ENCODE measurements around the gene HOXB9. TPM values are rescaled to one million over a fixed set of nuclear protein-coding genes. Genes with fewer than 3 reads are reported as not detected.

Gene HOXB9
- total RNA-seq, 4 donors from 2014 or later, result 0.17 to 0.38 TPM; not detected in 2

GRCh38 chr17:48587276-48588073 lies 38.7 kb downstream of the HOXB9 start:
- no peak for TF ChIP-seq CTCF (IDR thresholded peaks at IDR 0.05; ENCODE audit: low read depth)

DNA sequence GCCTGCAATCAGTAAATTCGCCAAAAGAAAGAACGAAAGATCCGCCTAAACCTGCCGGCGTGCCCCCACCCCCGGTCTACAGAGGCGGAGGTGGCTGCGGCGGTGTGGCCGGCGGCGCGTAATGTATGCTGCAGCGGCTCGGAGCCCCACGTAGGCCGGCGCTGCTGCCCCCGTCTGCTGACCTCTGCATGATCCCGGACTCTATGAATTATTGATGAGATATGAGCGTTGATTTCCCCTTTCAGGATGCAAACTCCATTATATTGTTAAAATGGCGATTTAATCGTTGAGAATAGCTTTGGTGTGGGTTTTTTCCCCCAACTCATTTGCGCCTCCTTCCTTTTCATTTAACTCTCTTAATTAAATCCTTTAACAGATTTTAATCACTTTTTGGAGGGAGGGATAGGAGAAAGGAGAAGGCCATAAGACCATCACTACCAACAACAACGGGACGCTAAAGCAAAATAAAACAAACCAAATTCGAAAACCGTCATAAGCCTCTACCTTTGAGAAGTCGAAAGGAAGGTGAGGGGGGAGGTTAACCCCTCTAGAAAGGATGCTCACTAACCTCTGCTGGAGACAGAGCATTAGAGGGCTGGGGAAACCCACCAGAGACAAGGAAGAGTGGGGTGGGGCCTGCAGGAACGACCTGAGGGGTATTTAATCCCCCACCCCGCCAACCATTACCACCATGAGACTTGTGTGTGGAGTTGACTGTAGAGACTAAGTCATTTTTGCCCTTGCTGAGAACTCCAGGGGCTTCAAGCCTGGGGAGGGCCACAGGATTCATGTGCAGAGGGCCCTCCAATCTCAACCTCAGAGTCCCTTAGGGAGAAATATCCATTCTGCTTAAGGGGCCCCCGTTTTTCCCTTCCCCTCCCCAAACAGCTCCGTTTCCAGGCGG lies 39.6 kb downstream of the HOXB9 start:
- TF ChIP-seq CTCF (IDR thresholded peaks at IDR 0.05; ENCODE audit: low read depth), result no peak

DNA sequence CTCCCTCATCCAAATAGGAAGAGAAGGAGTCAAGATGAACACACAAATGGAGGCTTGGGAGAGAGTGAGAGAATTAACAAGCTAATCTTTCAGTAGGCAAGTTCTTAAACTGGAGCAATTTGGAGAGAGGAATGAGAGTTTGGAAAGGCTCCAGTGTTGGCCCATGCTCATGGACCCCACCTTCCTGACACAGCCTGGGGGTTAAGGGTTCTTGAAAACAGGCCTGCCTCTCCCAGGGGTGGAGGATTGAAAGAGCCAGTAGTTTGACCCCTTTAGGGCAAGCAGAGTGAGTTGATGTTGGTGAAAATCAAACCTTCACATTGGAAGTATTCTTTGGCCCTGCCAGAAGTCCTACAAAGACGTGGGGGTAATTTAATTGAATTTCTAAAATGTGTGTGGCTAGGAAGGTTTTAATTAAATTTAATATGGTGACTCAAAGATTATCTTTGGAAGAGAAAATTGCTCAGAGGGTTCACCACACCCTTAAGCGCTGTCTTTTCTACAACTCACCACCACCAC lies 41.9 kb downstream of the HOXB9 start:
- TF ChIP-seq CTCF (IDR thresholded peaks at IDR 0.05; ENCODE audit: low read depth), result no peak

- TF ChIP-seq CTCF (IDR thresholded peaks at IDR 0.05; ENCODE audit: low read depth), result no peak
These were observed 42.4 kb downstream of the HOXB9 start for GRCh38 chr17:48583708-48584222.

DNA sequence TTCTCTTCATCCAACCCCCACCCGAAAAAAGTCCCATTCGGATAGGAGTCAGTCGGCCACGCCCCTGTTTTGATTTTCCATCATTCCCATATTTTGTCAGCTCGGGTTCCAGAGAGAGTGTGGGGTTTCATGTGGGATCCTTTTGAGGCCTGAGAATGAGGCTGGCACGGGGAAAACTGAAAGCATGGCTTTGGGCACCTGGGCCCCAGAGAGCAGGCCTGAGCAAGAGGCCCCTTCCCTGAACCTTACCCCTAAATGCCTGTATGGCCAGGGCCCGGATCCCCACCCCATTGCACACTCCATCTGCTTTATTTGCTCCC lies 43.4 kb downstream of the HOXB9 start:
- TF ChIP-seq CTCF (IDR thresholded peaks at IDR 0.05; ENCODE audit: low read depth), result no peak

- no peak for TF ChIP-seq CTCF (IDR thresholded peaks at IDR 0.05; ENCODE audit: low read depth)
These were observed 46.2 kb downstream of the HOXB9 start for GRCh38 chr17:48579760-48580554.

All from subcutaneous adipose tissue (tissue), 4 donors.